Measurements from ENCODE around the gene SLCO2B1. TPM values are rescaled to one million over a fixed set of nuclear protein-coding genes. Genes with fewer than 3 reads are reported as not detected.

Gene SLCO2B1
- total RNA-seq, 1 donor from 2014 or later, result not detected

DNA sequence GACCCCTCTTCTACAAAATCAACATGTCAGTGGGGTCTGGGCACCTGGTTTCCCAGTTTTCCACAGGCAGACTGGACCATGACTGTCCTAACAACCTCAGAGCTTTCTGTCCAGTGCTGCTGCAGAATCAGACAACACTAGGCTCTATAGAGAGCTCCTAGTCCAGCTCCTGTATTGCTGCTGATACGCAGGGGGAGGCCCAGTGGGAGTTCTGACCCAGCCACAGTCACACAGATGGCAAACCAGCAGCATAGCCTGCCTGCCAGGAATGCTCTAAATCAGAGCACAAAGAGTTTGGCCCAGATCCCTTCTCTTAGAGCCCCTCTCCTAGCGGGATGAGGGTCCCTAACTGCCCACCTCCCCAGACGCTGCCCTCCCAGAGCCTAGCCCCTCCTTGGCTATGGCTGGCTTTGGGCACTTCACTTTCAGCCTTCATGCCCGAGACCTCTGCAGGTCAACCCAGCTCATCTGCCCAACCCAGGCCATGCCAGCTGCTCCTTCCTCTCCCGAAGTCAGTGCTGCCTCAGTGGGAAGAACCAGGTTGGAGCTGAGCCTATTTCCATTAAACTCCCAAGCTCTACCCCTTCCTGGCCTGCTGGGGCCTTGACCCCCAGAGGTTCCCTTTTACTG is 15.8 kb upstream of the SLCO2B1 start:
- Mint-ChIP-seq H3K4me1 (ENCODE audit: low read depth) (no peaks in the 10 kb centered on the region), H3K4me3 (no peak overlapping the region), H3K27ac (no peak overlapping the region), H3K27me3 (ENCODE audit: insufficient read depth) (peaks cover 36% of the 10 kb centered on the region), H3K36me3 (ENCODE audit: low read depth) (no peaks in the 10 kb centered on the region), H3K9me3 (no peaks in the 10 kb centered on the region)
- no peak for DNase-seq (ENCODE audit: low spot score)
- intact Hi-C loops (cut with micrococcal nuclease), result no loop called here

DNA sequence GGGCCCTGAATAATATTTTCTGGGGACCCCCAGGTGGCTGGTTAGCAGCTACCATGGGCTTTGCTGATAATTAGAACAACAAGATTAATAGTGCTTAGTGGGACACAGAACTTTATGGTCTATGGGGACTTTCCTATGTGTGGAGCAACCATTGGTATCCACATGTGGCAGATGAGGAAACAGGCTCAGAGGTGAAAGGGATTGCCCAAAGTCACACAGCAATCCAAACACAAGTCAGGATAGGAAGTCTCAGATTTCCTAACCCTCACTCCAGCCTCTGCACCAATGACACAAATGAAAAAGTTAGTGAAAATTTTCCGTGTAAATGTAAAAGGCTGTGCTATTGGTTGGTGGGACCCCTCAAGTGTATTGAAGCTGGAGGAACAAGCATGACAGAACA is 15.3 kb upstream of the SLCO2B1 start:
- Mint-ChIP-seq H3K27ac (no peak overlapping the region), H3K9me3 (no peaks in the 10 kb centered on the region), H3K4me1 (ENCODE audit: low read depth) (peaks cover 5% of the 10 kb centered on the region), H3K27me3 (ENCODE audit: insufficient read depth) (peaks cover 36% of the 10 kb centered on the region), H3K4me3 (no peak overlapping the region), H3K36me3 (ENCODE audit: low read depth) (no peaks in the 10 kb centered on the region)
- intact Hi-C loops (cut with micrococcal nuclease), result no loop called here
- no peak for DNase-seq (ENCODE audit: low spot score)

DNA sequence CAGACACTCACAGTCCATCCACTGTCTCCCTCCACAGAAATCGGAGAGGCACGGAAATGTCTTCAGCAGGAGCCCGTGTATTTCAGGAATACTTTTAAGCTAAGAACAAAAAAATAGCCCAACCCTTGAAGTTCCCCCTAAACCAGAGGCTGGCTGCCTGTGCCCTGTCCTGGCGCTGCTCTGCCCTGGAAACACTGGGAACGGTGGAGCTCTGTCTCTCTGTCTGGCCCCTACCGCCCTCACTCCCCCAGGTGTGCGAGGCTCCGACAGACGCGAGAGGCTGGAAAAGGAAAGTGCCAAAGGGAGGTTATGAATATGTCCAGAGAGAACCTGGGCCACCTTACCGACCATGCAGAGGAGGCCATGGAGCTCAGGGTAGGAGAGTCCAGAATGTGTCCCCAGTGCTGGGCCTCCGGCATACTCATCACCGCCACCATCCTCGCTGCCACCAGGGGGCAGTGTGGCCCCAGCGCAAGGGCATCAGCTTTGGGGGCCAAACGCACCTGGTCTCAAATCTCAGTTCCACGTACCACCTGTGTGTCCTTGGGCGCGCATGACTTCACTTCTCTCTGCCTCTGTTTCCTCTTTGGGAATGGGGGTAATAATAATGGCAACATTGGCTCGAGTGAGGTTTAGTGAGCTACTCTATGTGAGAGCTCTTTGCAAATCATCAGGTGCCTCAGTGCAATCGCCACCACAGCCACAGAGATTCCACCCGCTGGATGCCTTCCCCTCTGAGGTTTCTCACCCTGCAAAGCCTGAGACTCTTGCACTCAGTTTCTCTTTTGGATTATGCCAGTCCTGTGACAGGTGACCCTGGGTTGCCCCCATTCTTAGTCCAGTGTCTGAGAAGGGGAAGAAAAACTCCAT is 10.4 kb upstream of the SLCO2B1 start:
- Mint-ChIP-seq H3K4me1 (ENCODE audit: low read depth) (peaks cover 44% of the 10 kb centered on the region), H3K27ac (no peak overlapping the region), H3K27me3 (ENCODE audit: insufficient read depth) (peaks cover 15% of the 10 kb centered on the region), H3K36me3 (ENCODE audit: low read depth) (peaks cover 2% of the 10 kb centered on the region), H3K9me3 (no peaks in the 10 kb centered on the region), H3K4me3 (no peak overlapping the region)
- DNase-seq (ENCODE audit: low spot score), result peak; percentile 70
- intact Hi-C loops (cut with micrococcal nuclease), result loop anchor here (1.0 to 10.0 kb wide), 6 partner anchors 65 to 548 kb away; partner anchors contain the start of genes POLD3, SPCS2 and XRRA1

DNA sequence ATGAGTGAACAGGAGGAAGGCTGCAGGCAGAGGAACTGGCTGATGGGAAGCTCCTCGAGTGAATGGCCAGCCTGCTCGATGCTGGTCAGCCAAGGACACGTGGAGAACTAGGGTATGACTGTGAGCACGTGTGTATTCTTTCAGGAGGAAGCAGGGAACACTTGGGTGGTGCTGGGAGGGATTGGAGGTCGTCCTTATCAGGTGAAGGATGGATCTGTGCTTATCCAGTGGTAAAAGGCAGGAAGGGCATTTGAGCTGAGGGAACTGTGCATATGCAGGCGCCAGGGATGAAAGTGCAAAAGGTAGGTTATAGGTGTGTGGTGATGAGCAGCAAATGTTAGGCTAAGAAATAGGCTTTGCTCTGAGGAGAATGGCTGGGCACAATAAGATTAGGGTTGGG is 9.7 kb upstream of the SLCO2B1 start:
- no peak overlapping the region for H3K27ac Mint-ChIP-seq
- peaks cover 2% of the 10 kb centered on the region for H3K36me3 Mint-ChIP-seq (ENCODE audit: low read depth)
- intact Hi-C loops (cut with micrococcal nuclease), result loop anchor here (5.0 to 10.0 kb wide), 4 partner anchors 194 to 549 kb away; partner anchors contain the start of genes POLD3, SPCS2 and XRRA1
- H3K27me3 Mint-ChIP-seq (ENCODE audit: insufficient read depth), result peaks cover 12% of the 10 kb centered on the region
- peaks cover 48% of the 10 kb centered on the region for H3K4me1 Mint-ChIP-seq (ENCODE audit: low read depth)
- no peak for DNase-seq (ENCODE audit: low spot score)
- no peaks in the 10 kb centered on the region for H3K9me3 Mint-ChIP-seq
- no peak overlapping the region for H3K4me3 Mint-ChIP-seq

DNA sequence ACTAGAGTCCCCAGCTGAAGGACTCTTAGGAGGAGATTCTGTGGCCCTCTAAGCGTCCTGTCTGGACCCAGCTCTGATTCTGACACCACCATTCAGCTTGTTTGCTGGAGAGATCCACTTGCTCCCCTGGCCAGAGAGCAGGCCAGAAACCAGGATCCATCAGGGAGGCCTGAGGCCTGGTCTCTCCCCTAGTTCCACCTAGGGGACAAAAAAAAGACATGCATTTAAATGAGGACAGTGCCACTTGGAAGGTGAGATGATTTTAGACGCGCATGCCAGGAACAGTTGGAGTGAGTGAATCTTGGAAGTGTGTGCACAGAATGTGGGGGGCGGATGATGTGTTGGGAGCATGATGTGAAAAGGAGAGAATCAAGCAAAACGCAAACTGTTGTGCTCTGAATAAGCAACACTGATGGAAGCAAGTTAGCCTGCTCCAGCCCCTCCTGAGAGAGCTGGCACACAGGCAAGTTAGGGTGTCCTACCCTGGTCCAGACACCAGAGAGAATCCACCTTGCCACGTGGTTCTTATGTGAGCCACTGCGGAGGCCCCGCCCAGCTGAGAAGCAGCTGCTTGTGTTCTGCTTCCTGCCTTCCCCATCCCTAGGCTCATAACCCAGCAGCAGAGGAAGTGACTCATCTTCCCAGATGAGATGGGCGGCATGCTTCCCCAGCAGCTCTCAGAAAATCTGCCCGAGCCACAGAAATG is 8.0 kb upstream of the SLCO2B1 start:
- Mint-ChIP-seq H3K27me3 (ENCODE audit: insufficient read depth) (peaks cover 11% of the 10 kb centered on the region), H3K9me3 (no peaks in the 10 kb centered on the region), H3K4me1 (ENCODE audit: low read depth) (peaks cover 63% of the 10 kb centered on the region), H3K4me3 (peak overlapping the region; percentile 63), H3K36me3 (ENCODE audit: low read depth) (peaks cover 2% of the 10 kb centered on the region), H3K27ac (peak overlapping the region; percentile 88)
- peak; percentile 76 for DNase-seq (ENCODE audit: low spot score)
- intact Hi-C loops (cut with micrococcal nuclease), result loop anchor here (1.0 to 10.0 kb wide), 8 partner anchors 72 to 551 kb away; partner anchors contain the start of genes POLD3, SPCS2 and XRRA1

DNA sequence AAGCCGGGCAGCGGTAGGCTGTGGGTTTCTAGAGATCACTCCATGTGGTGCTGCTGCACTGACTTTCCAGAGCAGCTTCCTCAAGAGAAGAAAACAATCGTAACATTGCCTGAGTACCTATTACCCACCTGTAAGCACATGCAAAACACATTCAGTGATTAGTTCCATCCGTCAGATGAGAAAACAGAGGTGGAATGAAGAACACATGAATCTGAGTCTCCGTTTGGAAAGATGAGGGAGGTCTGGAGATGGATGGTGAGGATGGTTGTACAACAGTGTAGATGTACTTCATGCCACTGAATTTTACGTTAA is 7.5 kb upstream of the SLCO2B1 start:
- intact Hi-C loops (cut with micrococcal nuclease), result loop anchor here (1.0 to 10.0 kb wide), 8 partner anchors 71 to 551 kb away; partner anchors contain the start of genes POLD3, SPCS2 and XRRA1
- Mint-ChIP-seq H3K36me3 (ENCODE audit: low read depth) (peaks cover 2% of the 10 kb centered on the region), H3K27ac (peak overlapping the region; percentile 88), H3K4me3 (peak overlapping the region; percentile 63), H3K9me3 (no peaks in the 10 kb centered on the region), H3K27me3 (ENCODE audit: insufficient read depth) (peaks cover 7% of the 10 kb centered on the region), H3K4me1 (ENCODE audit: low read depth) (peaks cover 68% of the 10 kb centered on the region)
- no peak for DNase-seq (ENCODE audit: low spot score)

DNA sequence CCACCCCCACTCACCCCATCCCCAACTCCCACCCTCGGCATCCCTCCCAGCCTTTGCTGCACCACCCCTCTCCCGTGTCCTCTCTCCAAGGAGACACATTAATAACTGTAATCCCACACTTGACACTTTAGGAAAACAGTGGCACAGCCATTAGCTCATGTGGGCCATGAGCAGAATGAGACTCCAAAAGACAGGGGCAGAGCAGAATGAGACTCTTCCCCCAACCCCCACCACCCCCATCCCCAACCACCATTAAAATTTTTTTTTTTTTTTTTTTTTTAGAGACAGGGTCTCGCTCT is 6.2 kb upstream of the SLCO2B1 start:
- no peak for DNase-seq (ENCODE audit: low spot score)
- H3K4me1 Mint-ChIP-seq (ENCODE audit: low read depth), result peaks cover 68% of the 10 kb centered on the region
- H3K27ac Mint-ChIP-seq, result no peak overlapping the region
- H3K9me3 Mint-ChIP-seq, result no peaks in the 10 kb centered on the region
- peaks cover 2% of the 10 kb centered on the region for H3K36me3 Mint-ChIP-seq (ENCODE audit: low read depth)
- intact Hi-C loops (cut with micrococcal nuclease), result loop anchor here (2.0 to 10.0 kb wide), 5 partner anchors 30 to 552 kb away; partner anchors contain the start of genes POLD3, SPCS2 and XRRA1
- H3K4me3 Mint-ChIP-seq, result no peak overlapping the region
- H3K27me3 Mint-ChIP-seq (ENCODE audit: insufficient read depth), result peaks cover 4% of the 10 kb centered on the region

DNA sequence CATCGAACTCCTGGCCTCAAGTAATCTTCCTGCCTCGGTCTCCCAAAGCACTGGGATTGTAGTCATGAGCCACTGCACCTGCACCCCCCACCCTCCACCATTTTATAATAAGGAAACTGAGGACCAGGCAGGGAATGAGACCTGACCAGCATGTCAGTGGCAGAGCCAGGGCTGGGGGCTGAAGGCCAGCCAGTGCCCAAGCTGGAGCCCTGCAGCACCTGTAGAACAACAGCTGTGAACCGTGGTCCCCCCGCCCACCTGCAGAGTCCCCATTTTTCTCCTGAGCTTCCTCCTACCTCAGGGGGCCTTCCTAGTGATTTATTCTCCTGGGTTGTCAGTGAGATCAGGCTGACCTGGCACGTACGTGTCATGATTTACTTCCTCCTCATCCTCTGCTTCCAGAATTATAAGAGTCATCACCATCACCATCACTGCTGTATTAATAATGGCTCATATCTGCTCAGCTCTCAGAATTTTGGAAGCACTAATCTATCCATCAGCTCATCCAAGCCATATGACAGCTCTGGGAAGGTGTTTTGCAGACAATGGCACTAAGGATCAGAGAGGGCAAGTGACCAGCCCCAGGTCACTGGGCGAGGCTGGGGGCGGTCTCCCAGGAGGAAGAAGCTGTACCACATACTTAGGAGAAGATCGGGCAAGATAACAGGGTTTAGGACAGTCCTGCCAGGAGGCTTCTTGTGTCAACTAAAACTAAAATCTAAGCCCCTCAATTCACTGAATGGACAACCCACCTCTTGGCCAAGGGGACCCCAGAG is 5.5 kb upstream of the SLCO2B1 start:
- no peak overlapping the region for H3K27ac Mint-ChIP-seq
- no peaks in the 10 kb centered on the region for H3K9me3 Mint-ChIP-seq
- no peak overlapping the region for H3K4me3 Mint-ChIP-seq
- peaks cover 4% of the 10 kb centered on the region for H3K27me3 Mint-ChIP-seq (ENCODE audit: insufficient read depth)
- intact Hi-C loops (cut with micrococcal nuclease), result loop anchor here (2.0 to 10.0 kb wide), 2 partner anchors 29 to 389 kb away; no protein-coding TSS in a partner anchor
- peaks cover 66% of the 10 kb centered on the region for H3K4me1 Mint-ChIP-seq (ENCODE audit: low read depth)
- peaks cover 2% of the 10 kb centered on the region for H3K36me3 Mint-ChIP-seq (ENCODE audit: low read depth)
- no peak for DNase-seq (ENCODE audit: low spot score)

DNA sequence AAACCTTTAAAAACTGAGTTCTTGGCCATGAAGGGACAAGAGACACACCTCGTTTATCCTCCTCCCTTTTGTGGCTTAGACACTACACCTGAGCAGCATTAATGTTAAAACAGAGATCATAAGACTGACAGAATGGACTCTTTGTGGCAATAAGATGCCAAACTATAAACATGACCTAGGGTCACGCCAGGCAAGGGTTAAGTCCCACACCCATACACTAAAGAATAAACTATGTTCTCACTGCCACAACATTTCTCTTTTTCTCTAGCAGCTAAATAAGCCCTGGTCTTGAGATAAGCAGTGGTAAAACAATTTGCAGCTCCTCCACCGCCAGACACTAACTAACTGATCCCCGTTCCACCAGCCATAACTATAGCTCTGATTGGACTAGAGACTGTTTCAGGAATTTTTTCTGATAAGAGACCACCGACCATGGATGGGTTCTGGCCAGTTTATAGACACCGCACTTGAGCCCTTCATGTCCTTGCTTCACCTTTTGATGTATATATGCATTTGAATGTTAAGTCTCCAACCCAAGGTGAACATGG is 4.9 kb upstream of the SLCO2B1 start:
- no peak for DNase-seq (ENCODE audit: low spot score)
- Mint-ChIP-seq H3K27me3 (ENCODE audit: insufficient read depth) (peaks cover 8% of the 10 kb centered on the region), H3K36me3 (ENCODE audit: low read depth) (peaks cover 2% of the 10 kb centered on the region), H3K4me3 (no peak overlapping the region), H3K4me1 (ENCODE audit: low read depth) (peaks cover 64% of the 10 kb centered on the region), H3K9me3 (no peaks in the 10 kb centered on the region), H3K27ac (no peak overlapping the region)
- intact Hi-C loops (cut with micrococcal nuclease), result loop anchor here (2.0 to 10.0 kb wide), 2 partner anchors 29 to 389 kb away; no protein-coding TSS in a partner anchor

DNA sequence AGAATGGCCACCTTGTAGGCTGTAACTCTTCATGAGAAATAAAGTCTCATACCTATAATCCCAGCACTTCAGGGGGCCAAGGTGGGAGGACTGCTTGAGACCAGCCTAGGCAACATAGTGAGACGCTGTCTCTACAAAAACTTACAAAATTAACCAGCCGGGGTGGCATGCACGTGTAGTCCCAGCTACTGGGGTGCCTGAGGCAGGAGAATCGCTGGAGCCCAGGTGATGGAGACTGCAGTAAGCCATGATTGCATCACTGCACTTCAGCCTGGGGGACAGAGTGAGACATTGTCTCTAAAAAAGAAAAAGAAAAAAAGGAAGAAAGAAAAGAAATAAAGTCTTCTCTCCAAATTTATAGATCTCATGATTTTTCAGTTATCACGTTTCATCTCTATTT is 4.2 kb upstream of the SLCO2B1 start:
- H3K27me3 Mint-ChIP-seq (ENCODE audit: insufficient read depth), result peaks cover 8% of the 10 kb centered on the region
- H3K9me3 Mint-ChIP-seq, result no peaks in the 10 kb centered on the region
- peaks cover 57% of the 10 kb centered on the region for H3K4me1 Mint-ChIP-seq (ENCODE audit: low read depth)
- intact Hi-C loops (cut with micrococcal nuclease), result loop anchor here (10.0 kb wide), 1 partner anchor 388 kb away; no protein-coding TSS in a partner anchor
- DNase-seq (ENCODE audit: low spot score), result no peak
- H3K27ac Mint-ChIP-seq, result no peak overlapping the region
- no peak overlapping the region for H3K4me3 Mint-ChIP-seq
- H3K36me3 Mint-ChIP-seq (ENCODE audit: low read depth), result peaks cover under 1% of the 10 kb centered on the region

DNA sequence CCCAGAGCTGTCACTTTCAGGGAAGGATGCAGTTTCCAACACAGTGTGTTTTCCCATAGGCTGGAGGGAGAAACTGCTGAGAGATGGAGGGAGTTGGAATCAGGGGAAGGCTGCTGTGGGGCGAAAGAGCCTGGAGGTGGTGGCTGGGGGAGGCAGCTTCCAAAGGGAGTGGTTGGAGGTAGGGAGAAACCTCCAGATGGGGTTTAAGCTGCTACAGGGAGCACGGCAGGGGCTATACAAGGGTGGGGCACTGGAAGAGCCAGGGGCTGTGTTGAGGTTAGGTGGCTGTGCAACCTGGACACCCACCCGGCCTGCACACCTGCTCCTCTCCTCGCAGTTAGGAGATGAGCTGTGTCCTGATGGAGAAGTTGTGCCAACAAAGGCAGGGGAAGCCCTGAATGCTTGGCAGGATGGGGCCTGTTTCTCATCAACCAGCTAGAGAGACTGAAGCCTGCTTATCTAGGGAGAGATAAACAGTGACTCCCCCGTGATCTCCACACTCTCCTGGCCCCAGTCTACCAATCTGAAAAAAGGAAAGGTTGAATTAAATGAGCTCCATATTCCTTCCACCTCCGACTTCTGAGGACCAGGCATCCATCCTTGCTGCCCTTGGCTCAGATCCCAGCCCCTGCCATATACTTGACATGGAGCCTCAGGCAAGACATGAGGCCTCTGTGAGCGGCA is 3.6 kb upstream of the SLCO2B1 start:
- H3K4me1 Mint-ChIP-seq (ENCODE audit: low read depth), result peaks cover 52% of the 10 kb centered on the region
- peaks cover 8% of the 10 kb centered on the region for H3K27me3 Mint-ChIP-seq (ENCODE audit: insufficient read depth)
- DNase-seq (ENCODE audit: low spot score), result no peak
- intact Hi-C loops (cut with micrococcal nuclease), result loop anchor here (10.0 kb wide), 1 partner anchor 387 kb away; no protein-coding TSS in a partner anchor
- no peaks in the 10 kb centered on the region for H3K36me3 Mint-ChIP-seq (ENCODE audit: low read depth)
- no peak overlapping the region for H3K27ac Mint-ChIP-seq
- no peaks in the 10 kb centered on the region for H3K9me3 Mint-ChIP-seq
- H3K4me3 Mint-ChIP-seq, result no peak overlapping the region
